GM18907 (cell line): ENCODE data around the gene BIK.

Experiments used
- ATAC-seq: cut with Tn5 transposase; IDR thresholded peaks from one replicate; pipeline ENCODE4 v1.9.1; 2021; ENCODE audit warnings: mild to moderate bottlenecking, moderate library complexity; ENCODE audit not compliant: unreplicated experiment

The BIK gene

GRCh38 chr22:43110444-43110926, at the start of gene BIK:
Gene BIK, plus strand, starts transcription at chr22:43110750. Its CDS starts 13,273 bp downstream, at chr22:43124023.
- ATAC-seq = no peak

GRCh38 chr22:43066134-43066533, 44.4 kb upstream of the BIK start:
- no peak for ATAC-seq

- no peak for ATAC-seq
Observed at GRCh38 chr22:43066844-43067385, 43.6 kb upstream of the BIK start.

DNA sequence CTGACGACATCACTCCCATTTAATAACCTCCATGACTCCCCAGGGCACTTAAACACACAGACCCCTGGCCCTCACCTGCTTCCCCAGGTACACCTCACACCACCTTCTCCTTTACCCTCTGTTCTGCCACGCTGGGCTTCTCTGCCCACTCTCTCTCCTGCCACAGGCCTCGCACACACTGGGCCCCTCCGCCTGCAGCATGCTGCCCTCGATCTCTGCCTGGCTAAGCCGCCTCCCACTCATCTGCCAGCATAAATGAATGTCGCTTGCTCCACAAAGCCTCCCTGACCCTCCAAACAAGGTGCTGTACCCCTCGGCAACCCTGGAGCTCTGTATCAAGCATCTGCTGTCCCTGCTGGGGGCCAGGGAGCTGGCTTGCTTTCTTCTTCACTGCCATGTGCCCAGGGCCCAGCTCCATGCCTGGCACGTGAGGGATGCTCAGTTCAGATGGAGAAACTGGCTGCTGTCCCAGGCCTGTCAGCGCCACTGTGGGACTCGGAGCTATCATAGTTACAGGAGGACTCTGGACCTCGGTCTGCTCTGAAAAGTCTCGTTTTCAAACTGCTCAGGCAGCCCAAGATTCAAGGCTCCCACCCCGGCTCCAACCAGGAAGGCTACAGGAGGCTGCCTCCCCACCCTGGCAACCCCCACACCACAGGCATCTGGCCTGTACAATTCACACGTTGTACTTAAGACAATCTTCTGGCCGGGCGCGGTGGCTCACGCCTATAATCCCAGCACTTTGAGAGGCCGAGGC, 33.3 kb upstream of the BIK start:
- no peak for ATAC-seq

DNA sequence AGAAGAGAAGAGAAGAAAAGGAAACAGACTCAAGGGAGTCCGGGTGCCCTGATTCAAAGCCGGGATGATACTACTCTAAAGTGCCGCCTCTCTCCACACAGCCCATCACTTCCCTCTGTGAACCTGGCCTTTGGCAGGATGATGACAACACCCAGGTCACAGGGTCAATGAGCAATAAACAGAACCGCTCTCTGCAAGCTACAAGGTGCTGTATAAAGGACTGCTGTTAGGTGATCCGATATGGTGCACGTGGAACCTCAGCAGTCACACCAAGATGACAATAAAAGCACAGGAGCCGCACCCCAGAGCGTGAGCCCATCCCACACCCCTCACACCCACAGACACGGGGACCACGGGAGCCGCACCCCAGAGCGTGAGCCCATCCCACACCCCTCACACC, 32.0 kb upstream of the BIK start:
- no peak for ATAC-seq

- no peak for ATAC-seq
Observed at GRCh38 chr22:43079742-43080141, 30.8 kb upstream of the BIK start.

DNA sequence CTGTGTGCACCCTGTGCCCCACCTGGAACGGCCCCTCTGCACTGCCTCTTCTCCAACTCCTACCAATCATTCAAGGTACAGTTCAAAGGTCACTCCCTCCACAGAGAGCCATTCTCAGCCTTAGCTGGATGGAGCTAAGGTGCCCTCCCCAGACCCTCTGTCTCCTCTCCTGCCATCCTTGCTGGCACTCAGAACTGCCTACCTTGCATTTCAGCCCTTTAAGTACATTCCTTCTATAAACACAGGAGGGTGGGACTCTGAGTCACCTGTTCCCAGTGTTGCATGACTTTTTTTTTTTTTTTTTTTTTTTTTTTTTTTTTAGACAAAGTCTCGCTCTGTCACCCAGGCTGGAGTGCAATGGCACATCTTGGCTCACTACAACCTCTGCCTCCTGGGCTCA, 29.9 kb upstream of the BIK start:
- ATAC-seq = no peak

- ATAC-seq = no peak
Observed at GRCh38 chr22:43081968-43082367, 28.6 kb upstream of the BIK start.

DNA sequence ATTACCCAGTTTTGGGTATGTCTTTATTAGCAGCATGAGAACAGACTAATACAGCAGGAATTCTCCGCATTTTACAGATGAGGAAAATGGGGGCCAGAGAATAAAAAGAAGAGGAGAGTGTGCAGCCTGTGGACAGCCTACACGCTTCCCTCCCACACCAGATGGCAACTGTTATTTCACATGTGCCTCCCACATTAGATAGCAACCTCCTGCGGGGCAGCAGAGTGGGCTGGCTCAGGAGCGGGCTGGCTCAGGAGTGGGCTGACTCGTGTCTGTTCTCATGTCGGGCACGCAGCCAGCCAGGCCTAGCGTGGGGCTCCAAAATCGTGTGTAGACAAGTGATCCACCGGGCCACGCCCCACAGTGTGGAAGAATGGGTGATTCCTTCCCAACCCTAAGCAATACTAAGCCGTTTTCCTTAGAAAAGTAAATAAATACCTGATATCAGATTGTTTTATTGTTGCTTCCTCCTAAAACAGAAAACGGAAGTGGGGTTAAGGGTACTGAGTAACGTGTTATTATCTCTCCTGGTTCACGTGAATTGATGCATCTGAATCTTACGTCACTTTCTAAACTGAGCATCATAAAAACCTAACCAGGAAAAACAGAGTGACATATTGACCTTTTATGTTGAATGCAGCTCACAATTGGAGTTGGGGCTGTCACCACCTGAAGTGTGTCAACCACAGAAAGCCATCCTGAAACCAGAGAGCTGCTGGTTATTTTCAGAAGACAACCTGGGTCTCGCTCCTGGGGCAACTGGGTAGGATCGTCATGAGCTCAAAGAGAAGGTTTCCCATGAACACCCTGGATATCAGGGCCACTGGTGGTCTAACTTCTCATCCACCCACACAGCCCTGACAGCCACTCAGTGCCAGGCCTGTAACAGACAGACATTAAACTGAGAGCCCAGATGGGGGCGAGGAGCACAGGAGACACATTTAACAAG, 24.6 kb upstream of the BIK start:
- ATAC-seq = no peak

DNA sequence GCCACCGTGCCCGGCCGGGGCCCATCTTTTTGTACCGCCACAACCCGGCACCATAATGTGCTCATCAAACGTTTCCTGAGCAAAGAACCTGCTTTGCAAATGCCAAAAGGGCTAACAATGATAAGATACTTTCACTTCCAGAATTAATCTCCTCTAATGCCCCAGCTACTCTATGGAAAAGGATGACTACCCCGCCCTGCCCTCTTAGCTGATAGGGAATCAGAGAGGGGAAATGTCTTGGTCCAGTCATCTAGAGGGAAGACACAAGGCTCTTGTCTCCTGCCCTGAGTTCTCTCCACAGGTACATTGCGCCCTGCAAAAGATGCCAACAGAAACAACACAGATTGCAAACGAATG, 21.9 kb upstream of the BIK start:
- ATAC-seq = peak; percentile 17

- ATAC-seq = peak; percentile 70
Observed at GRCh38 chr22:43088984-43089717, 21.4 kb upstream of the BIK start, which contains the start of gene TTLL1. Gene TTLL1, minus strand, starts transcription at chr22:43089391. Its CDS starts 13,805 bp downstream, at chr22:43075586.

DNA sequence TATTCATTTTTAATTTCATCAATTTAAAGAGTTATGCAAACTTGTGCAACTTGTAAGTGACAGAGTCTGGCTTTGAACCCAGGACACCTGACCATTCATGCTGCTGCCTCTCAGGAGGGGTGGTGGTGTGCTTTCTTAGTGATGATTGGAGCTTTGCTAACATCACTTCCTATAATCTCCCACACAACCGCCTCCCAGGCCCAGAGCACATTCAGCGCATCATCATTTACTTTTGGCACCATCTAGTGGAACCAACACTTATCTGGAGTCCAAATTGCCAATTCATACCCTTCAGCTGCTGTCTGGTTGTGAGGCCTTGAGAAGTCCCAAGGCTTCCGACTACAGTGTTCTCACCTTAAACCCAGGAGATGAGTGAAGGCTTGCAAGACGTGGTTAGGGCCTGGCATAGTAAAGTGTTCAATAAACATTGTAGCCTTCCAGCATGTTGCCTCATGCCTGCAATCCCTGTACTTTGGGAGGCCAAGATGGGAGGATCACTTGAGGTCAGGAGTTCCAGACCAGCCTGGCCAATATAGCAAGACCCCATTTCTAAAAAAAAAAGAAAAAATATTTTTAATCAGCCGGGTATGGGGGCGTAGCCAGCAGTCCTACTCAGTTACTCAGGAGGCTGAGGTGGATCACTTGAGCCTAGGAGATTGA, 20.3 kb upstream of the BIK start:
- no peak for ATAC-seq

- ATAC-seq = no peak
Observed at GRCh38 chr22:43092085-43092484, 18.5 kb upstream of the BIK start.

- ATAC-seq = no peak
Observed at GRCh38 chr22:43094085-43094484, 16.5 kb upstream of the BIK start.

- ATAC-seq = no peak
Observed at GRCh38 chr22:43094551-43094950, 16.0 kb upstream of the BIK start.

DNA sequence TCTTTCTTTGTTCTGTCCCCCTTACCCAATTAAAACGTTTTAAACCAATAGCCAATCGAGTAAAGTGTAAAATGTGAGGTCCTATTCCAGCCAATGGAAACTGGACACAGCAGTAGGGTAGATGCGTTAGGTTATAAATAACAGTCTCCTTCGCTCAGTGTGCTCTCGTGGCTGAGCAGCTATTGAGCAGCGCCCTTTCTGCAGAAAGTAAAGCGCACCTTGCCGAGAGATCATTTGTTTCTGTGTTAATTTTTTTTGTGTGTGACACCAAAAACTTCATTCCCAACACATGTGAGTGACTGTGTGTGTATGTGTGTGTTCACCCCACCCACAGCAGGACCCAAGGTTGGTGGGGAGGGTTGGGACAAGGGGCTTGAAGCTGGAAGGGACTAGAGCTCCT, 14.1 kb upstream of the BIK start:
- no peak for ATAC-seq

GRCh38 chr22:43098356-43098755, 12.2 kb upstream of the BIK start:
- ATAC-seq = no peak

- ATAC-seq = no peak
Observed at GRCh38 chr22:43099095-43099494, 11.5 kb upstream of the BIK start.

DNA sequence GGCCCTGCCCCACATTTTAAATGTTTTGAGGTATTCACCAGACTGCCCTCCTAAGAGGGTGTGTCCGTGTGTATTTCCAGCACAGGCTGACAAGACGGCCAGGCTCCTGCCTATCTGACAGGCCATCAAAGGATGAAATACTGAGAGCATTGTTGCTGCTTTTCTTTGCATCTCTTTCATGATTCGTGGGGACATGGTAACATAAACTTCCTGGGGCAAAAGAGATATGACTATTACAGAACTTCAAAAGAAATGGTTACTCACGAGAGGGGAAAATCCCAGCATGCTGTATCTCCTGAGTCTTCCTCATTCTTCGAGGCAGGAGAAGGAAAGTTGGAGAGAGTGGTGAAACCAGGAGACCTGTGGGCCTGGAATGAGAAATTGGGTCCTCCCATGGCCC, 10.3 kb upstream of the BIK start:
- no peak for ATAC-seq

- ATAC-seq = no peak
Observed at GRCh38 chr22:43101306-43101705, 9.2 kb upstream of the BIK start.
